Kidney (tissue), 14 donors: ENCODE data around the gene MUC15. TPM values are rescaled to one million over a fixed set of nuclear protein-coding genes. Genes with fewer than 3 reads are reported as not detected.
"Not testable (repeated sequence)": the region's sequence is repeated elsewhere in the genome, so short reads cannot be mapped to it uniquely, and the experiment has no call there.

ENCODE experiments used
- DNase-seq, 5 donors: peaks; one replicate each; pipeline ENCODE4 v3.0.0-alpha.2; 2013 to 2020
- FAIRE-seq: peaks from 2 replicates; lab custom pipeline; 2012; peaks lifted over from hg19 to GRCh38; lab: Jason Lieb, UNC
- H3K27ac ChIP-seq, 2 donors: one replicate each; pipeline ENCODE4 v1.7.0; 2013; ENCODE audit warnings: low read depth in 2 of 2, low read length in 2 of 2, inconsistent platforms in 1 of 2
- H3K27me3 ChIP-seq: one replicate; pipeline ENCODE4 v1.7.1; 2013; ENCODE audit warnings: low read length, inconsistent platforms; ENCODE audit not compliant: control insufficient read depth, insufficient read depth
- H3K36me3 ChIP-seq, 3 donors: one replicate each; pipeline versions ENCODE4 v1.7.0 to v1.7.1; 2013; ENCODE audit warnings: low read length in 3 of 3, control low read depth in 1 of 3, inconsistent platforms in 1 of 3; ENCODE audit not compliant: insufficient read depth in 3 of 3, control insufficient read depth in 2 of 3
- H3K4me1 ChIP-seq, 3 donors: one replicate each; pipeline versions ENCODE4 v1.7.0 to v1.7.1; 2013; ENCODE audit warnings: low read length in 3 of 3, inconsistent platforms in 1 of 3, low read depth in 1 of 3; ENCODE audit not compliant: control insufficient read depth in 2 of 3, insufficient read depth in 2 of 3
- H3K4me3 ChIP-seq, 3 donors: one replicate each; pipeline versions ENCODE4 v1.7.0 to v1.8.1; 2013; ENCODE audit warnings: low read length in 3 of 3, control low read depth in 1 of 3, inconsistent platforms in 1 of 3
- H3K9ac ChIP-seq, 3 donors: one replicate each; pipeline versions ENCODE4 v1.7.0 to v1.7.1; 2013; ENCODE audit warnings: low read length in 3 of 3, control low read depth in 1 of 3, inconsistent platforms in 1 of 3
- H3K9me3 ChIP-seq, 3 donors: one replicate each; pipeline versions ENCODE4 v1.7.0 to v1.7.1; 2013; ENCODE audit warnings: low read length in 3 of 3, control low read depth in 1 of 3, inconsistent platforms in 1 of 3; ENCODE audit not compliant: control insufficient read depth in 2 of 3, insufficient read depth in 1 of 3
- CTCF ChIP-seq: IDR thresholded peaks from 3 replicates; pipeline ENCODE4 v1.5.1; 2012; ENCODE audit warnings: mild to moderate bottlenecking, moderate library complexity, borderline replicate concordance; ENCODE audit not compliant: insufficient read depth; ENCODE audit errors: extremely low read depth
- intact Hi-C: fragments of 100-400 bp; cut with DNase I; formaldehyde crosslinking; loops from one replicate; pipeline ENCODE4 v1.11.1; 2022
- polyA plus RNA-seq: library from polyadenylated mRNA; stranded (reverse); fragments of 350-450 nt; fragmentation: Illumina TruSeq; extraction: RNeasy Lipid Tissue Mini Kit (QIAGEN cat#74804); gene quantifications from one replicate; pipeline ENCODE4 v1.2.3, GENCODE V29; 2014; ENCODE audit warnings: low read depth, low replicate concordance; ENCODE audit not compliant: insufficient read depth
- total RNA-seq: library from RNA; stranded (reverse); fragmentation: NEBNext Ultra II Directional; extraction: Animal tissue kit (Norgen Biotek cat#: 25700); gene quantifications from one replicate; pipeline ENCODE4 v1.2.1, GENCODE V29; 2021
- donor health status: control.
- donor health status: control.
- donor health status: control.
- donor health status: control.
- donor health status: control.
- donor health status: DM: yes; HTN: yes; CAD: no.
- donor health status: Normal renal cell carcinoma (clear cell type).

The MUC15 gene
- total and polyA plus RNA-seq, 2 donors from 2014 or later: 10.1 to 18.3 TPM

DNA sequence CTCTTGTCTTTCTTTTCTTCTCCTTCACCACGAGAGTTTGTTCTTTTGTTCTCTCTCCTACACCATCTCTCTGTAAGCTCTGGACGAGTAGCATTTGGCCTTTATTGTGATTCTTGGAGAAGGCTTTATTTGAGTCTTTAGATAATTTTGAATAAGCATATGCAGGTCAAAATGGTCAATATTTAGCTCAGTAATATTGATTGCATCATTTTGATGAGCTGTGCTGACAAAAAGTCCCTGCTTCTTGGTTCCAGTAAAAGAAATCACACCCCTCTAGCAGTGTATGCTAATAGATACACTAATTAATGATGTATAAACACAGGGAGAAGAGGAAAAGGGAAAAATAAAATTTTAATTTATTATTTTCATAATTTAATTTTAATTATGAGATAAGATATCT, 25.8 kb upstream of the MUC15 start:
- FAIRE-seq (no peak), DNase-seq (no peak)
- TF ChIP-seq CTCF: no peak
- Histone ChIP-seq H3K36me3 (no peaks in the 10 kb centered on the region), H3K27ac (no peak overlapping the region), H3K4me3 (no peak overlapping the region), H3K9ac (no peak overlapping the region), H3K4me1 (no peaks in the 10 kb centered on the region), H3K27me3 (no peaks in the 10 kb centered on the region), H3K9me3 (no peaks in the 10 kb centered on the region)
- intact Hi-C loops: no loop called here

- H3K36me3 ChIP-seq, H3K27ac ChIP-seq, FAIRE-seq, H3K9ac ChIP-seq, H3K9me3 ChIP-seq, H3K4me1 ChIP-seq, DNase-seq, intact Hi-C loops, H3K4me3 ChIP-seq, H3K27me3 ChIP-seq: not testable (repeated sequence)
These were observed 25.1 kb upstream of the MUC15 start for GRCh38 chr11:26597049-26597689.

DNA sequence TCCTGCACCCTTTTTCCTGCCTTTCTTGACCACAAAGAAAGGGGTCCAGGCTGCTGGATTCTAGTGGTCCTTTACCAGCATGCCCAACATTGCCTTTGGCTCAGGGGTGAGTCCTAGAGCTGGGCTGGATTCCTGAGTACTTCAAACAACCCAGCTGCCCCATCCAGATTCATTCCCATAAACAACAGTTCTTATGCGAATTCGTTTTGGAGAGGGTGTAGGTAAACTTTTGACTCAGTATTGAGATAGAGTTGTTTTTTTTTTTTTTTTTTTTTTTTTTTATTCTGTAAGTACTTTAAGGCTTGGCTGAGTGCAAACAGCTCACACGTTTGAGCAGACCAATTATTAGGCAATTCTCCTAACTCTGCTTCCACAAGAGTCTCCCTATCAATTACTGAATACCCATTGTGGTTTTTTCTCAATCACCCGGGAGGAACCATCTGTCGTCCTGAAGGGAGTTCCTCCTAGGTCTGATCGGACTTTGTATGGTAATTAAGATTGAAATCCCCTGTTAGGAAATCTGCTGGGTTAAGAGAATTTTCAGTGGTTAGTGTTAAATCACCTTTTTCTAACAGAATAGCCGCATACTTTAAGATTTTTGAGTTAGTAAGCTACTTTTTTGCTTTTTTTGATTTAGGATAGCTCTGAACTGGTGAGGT, 23.3 kb upstream of the MUC15 start:
- H3K4me3 ChIP-seq, H3K36me3 ChIP-seq, H3K4me1 ChIP-seq, H3K9me3 ChIP-seq, DNase-seq, intact Hi-C loops, H3K27ac ChIP-seq, H3K27me3 ChIP-seq, H3K9ac ChIP-seq, FAIRE-seq: not testable (repeated sequence)

- intact Hi-C loops: no loop called here
- no peaks in the 10 kb centered on the region for H3K27me3 ChIP-seq
- TF ChIP-seq CTCF: no peak
- no peak overlapping the region for H3K27ac ChIP-seq
- H3K4me1 ChIP-seq: no peaks in the 10 kb centered on the region
- no peaks in the 10 kb centered on the region for H3K9me3 ChIP-seq
- no peak overlapping the region for H3K4me3 ChIP-seq
- DNase-seq (no peak), FAIRE-seq (no peak)
- H3K36me3 ChIP-seq: no peaks in the 10 kb centered on the region
- no peak overlapping the region for H3K9ac ChIP-seq
These were observed 21.6 kb upstream of the MUC15 start for GRCh38 chr11:26593691-26594090.
